Neutrophil (primary cell): ENCODE data around the gene DEPDC1B.
"Not testable (repeated sequence)": the region's sequence is repeated elsewhere in the genome, so short reads cannot be mapped to it uniquely, and the experiment has no call there.

Source experiments
- H3K27ac ChIP-seq: fragments of 200-600 bp; sonication (generic); 2 replicates; pipeline ENCODE4 v1.5.1; 2016; ENCODE audit warnings: mild to moderate bottlenecking, moderate library complexity
- H3K27me3 ChIP-seq: fragments of 200-600 bp; sonication (generic); 2 replicates; pipeline ENCODE4 v1.6.0; 2016; ENCODE audit warnings: mild to moderate bottlenecking
- H3K36me3 ChIP-seq: fragments of 200-600 bp; sonication (generic); 2 replicates; pipeline ENCODE4 v1.5.1; 2017
- H3K4me1 ChIP-seq, 2 experiments: fragments of 200-600 bp in 1 of 2; sonication (generic) in 1 of 2; 1 replicate in 1 of 2; 2 replicates in 1 of 2; pipeline versions ENCODE4 v1.5.1 to v1.6.1; 2013 to 2016; ENCODE audit warnings: low read depth in 1 of 2, low read length in 1 of 2, mild to moderate bottlenecking in 1 of 2, moderate library complexity in 1 of 2; ENCODE audit not compliant: control insufficient read depth in 1 of 2, insufficient read depth in 1 of 2
- H3K4me3 ChIP-seq, 2 experiments: fragments of 200-600 bp in 1 of 2; sonication (generic) in 1 of 2; 1 replicate in 1 of 2; 2 replicates in 1 of 2; pipeline ENCODE4 v1.5.1; 2013 to 2016; ENCODE audit warnings: low read depth in 1 of 2, low read length in 1 of 2, mild to moderate bottlenecking in 1 of 2, moderate library complexity in 1 of 2
- H3K9me3 ChIP-seq: fragments of 200-600 bp; sonication (generic); 2 replicates; pipeline ENCODE4 v1.5.1; 2016
- TF ChIP-seq, protein P1 (sequence below): fragments of 200-600 bp; sonication (generic); IDR thresholded peaks from 2 replicates; pipeline ENCODE4 v1.5.1; 2016; ENCODE audit warnings: antibody characterized with exemption

Gene DEPDC1B

GRCh38 chr5:60630836-60631235, 69.1 kb downstream of the DEPDC1B start:
- H3K4me1 ChIP-seq = peaks cover 0 to 3% of the 10 kb centered on the region in 2 experiments
- H3K9me3 ChIP-seq = no peaks in the 10 kb centered on the region
- no peaks in the 10 kb centered on the region for H3K27me3 ChIP-seq
- TF ChIP-seq, protein P1, sequence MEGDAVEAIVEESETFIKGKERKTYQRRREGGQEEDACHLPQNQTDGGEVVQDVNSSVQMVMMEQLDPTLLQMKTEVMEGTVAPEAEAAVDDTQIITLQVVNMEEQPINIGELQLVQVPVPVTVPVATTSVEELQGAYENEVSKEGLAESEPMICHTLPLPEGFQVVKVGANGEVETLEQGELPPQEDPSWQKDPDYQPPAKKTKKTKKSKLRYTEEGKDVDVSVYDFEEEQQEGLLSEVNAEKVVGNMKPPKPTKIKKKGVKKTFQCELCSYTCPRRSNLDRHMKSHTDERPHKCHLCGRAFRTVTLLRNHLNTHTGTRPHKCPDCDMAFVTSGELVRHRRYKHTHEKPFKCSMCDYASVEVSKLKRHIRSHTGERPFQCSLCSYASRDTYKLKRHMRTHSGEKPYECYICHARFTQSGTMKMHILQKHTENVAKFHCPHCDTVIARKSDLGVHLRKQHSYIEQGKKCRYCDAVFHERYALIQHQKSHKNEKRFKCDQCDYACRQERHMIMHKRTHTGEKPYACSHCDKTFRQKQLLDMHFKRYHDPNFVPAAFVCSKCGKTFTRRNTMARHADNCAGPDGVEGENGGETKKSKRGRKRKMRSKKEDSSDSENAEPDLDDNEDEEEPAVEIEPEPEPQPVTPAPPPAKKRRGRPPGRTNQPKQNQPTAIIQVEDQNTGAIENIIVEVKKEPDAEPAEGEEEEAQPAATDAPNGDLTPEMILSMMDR = no peak
- H3K27ac ChIP-seq = no peak overlapping the region
- no peak overlapping the region for H3K4me3 ChIP-seq
- H3K36me3 ChIP-seq = peaks cover 25% of the 10 kb centered on the region

DNA sequence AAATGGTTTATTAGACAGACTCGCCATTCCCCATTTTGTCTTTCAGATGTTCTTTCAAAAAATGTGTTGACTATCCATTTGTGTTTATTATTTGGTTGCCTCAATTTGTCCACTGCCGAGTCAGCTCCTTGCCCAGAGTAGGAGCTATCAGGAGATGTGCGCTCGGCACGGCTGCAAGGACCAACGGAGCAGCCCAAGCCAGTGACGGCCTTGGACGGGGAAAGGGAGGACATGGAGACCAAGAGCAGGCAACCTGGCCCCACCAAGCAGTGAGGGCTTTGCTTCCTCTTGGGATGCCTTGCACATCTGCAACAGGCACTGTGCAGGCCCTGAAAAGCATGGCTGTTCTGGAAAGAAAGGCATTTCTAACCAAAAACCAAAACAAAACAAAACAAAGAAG, 69.8 kb downstream of the DEPDC1B start:
- TF ChIP-seq, protein P1 = no peak
- H3K36me3 ChIP-seq = peaks cover 25% of the 10 kb centered on the region

DNA sequence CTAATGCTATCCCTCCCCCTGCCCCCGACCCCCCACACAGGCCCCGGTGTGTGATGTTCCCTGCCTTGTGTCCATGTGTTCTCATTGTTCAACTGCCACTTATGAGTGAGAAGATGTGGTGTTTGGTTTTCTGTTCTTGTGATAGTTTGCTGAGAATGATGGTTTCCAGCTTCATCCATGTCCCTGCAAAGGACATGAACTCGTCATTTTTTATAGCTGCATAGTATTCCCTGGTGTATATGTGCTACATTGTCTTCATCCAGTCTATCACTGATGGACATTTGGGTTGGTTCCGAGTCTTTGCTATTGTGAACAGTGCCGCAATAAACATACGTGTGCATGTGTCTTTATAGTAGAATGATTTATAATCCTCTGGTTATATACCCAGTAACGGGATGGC, 75.1 kb downstream of the DEPDC1B start:
- H3K27me3 ChIP-seq, H3K9me3 ChIP-seq, H3K4me3 ChIP-seq, H3K27ac ChIP-seq, H3K36me3 ChIP-seq, H3K4me1 ChIP-seq: not testable (repeated sequence)

More for the DNA sequence above, 69.8 kb downstream of the DEPDC1B start:
- Histone ChIP-seq H3K9me3 (no peaks in the 10 kb centered on the region), H3K4me1 (peaks cover 0 to 3% of the 10 kb centered on the region in 2 experiments), H3K27ac (no peak overlapping the region), H3K4me3 (no peak overlapping the region), H3K27me3 (no peaks in the 10 kb centered on the region)

- H3K4me3 ChIP-seq = not testable (repeated sequence)
Measured at GRCh38 chr5:60620752-60621151, 79.2 kb downstream of the DEPDC1B start.

DNA sequence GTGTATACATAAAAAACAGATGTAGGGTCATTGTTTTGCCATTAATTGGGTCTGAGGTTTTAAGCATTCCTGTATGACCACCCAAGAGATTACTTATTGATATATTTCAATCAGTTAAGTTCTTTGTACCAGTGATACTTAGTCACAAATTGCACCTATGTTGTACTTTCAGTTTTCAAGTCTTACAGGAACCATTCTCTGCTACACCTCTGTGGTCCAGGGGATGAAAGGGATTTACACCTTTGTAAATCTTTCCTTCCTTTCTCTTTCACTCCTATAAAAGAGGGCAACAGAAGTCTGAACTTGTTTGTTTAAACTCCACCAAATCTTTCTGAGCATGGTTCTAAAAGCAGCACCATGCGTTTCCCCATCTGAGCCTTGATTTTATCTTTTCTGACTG, 86.1 kb downstream of the DEPDC1B start:
- Histone ChIP-seq H3K27me3 (no peaks in the 10 kb centered on the region), H3K9me3 (no peaks in the 10 kb centered on the region), H3K4me3 (no peak overlapping the region), H3K27ac (no peak overlapping the region), H3K36me3 (no peaks in the 10 kb centered on the region), H3K4me1 (no peaks in the 10 kb centered on the region)
- TF ChIP-seq, protein P1 = no peak

More at GRCh38 chr5:60620752-60621151, 79.2 kb downstream of the DEPDC1B start:
- H3K27ac ChIP-seq, H3K9me3 ChIP-seq, H3K36me3 ChIP-seq, H3K27me3 ChIP-seq, H3K4me1 ChIP-seq: not testable (repeated sequence)

GRCh38 chr5:60611099-60611740, 88.7 kb downstream of the DEPDC1B start:
- H3K4me3 ChIP-seq = no peak overlapping the region
- no peaks in the 10 kb centered on the region for H3K9me3 ChIP-seq
- H3K27ac ChIP-seq = no peak overlapping the region
- H3K27me3 ChIP-seq = no peaks in the 10 kb centered on the region
- H3K36me3 ChIP-seq = no peaks in the 10 kb centered on the region
- TF ChIP-seq, protein P1 = no peak
- H3K4me1 ChIP-seq = no peaks in the 10 kb centered on the region

DNA sequence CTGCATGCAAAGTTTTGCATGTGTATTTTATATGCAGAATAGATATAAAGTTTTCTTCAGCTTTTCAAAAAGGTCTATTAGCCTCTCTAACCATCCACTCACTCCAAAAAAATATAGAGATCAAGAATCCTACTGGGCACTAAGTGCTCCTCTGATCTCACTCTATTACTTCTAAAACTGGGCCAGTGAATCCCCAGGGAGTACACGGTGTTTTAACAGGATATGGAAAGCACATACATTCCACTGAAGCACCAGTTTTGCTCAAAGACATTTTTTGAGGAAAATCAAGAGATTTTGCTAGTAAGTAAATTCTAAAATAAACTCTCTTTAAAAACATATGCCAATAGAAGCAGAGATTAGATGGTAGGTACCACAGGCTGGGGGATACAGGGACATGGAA, 95.2 kb downstream of the DEPDC1B start:
- no peak overlapping the region for H3K27ac ChIP-seq
- no peaks in the 10 kb centered on the region for H3K4me1 ChIP-seq
- TF ChIP-seq, protein P1 = no peak
- H3K4me3 ChIP-seq = no peak overlapping the region
- no peaks in the 10 kb centered on the region for H3K27me3 ChIP-seq
- H3K9me3 ChIP-seq = no peaks in the 10 kb centered on the region
- peaks cover 24% of the 10 kb centered on the region for H3K36me3 ChIP-seq
